Brain microvascular endothelial cell (primary cell): Measurements from ENCODE around the gene IFT88.

Experiments
- DNase-seq: peaks from one replicate; pipeline ENCODE4 v3.0.0-alpha.2; 2020
- H3K27ac ChIP-seq: fragments of 250-450 bp; sonication (Bioruptor Pico); 2 replicates; pipeline ENCODE4 v1.5.1; 2020; ENCODE audit warnings: mild to moderate bottlenecking, moderate library complexity
- H3K27me3 ChIP-seq: fragments of 250-450 bp; sonication (Bioruptor Pico); replicated peaks from 2 replicates; pipeline ENCODE4 v1.5.1; 2020; ENCODE audit warnings: mild to moderate bottlenecking
- H3K36me3 ChIP-seq: fragments of 250-450 bp; sonication (Bioruptor Pico); replicated peaks from 2 replicates; pipeline ENCODE4 v1.5.1; 2020; ENCODE audit warnings: mild to moderate bottlenecking
- H3K4me3 ChIP-seq: 2 replicates; pipeline ENCODE4 v1.5.1; 2011; ENCODE audit warnings: low read depth, mild to moderate bottlenecking, control low read depth, low read length, moderate library complexity
- CTCF ChIP-seq: IDR thresholded peaks from 2 replicates; pipeline ENCODE4 v1.5.1; 2011; ENCODE audit warnings: low read depth, mild to moderate bottlenecking, moderate library complexity, low read length, control low read depth, inconsistent platforms; ENCODE audit errors: missing control alignments
- in situ Hi-C: cut with HindIII; loops from 2 replicates; pipeline ENCODE4 v1.10.0; 2017; ENCODE audit warnings: low sequenced_read_pairs, low pct_ligation_motif_present

Gene IFT88

GRCh38 chr13:20566898-20567874, at the start of gene IFT88:
Gene IFT88, plus strand, starts transcription at chr13:20567157. Its CDS starts 7,229 bp downstream, at chr13:20574386.
- in situ Hi-C loops, result no loop called here
- H3K4me3 ChIP-seq, result peak within 1 kb of the TSS; percentile 74
- H3K27ac ChIP-seq, result peak within 1 kb of the TSS; percentile 91
- TF ChIP-seq CTCF, result no peak
- no peaks in the 10 kb centered on the region for H3K27me3 ChIP-seq
- H3K36me3 ChIP-seq, result no peaks in the 10 kb centered on the region
- DNase-seq, result peak; percentile 81

- no peak overlapping the region for H3K27ac ChIP-seq
- H3K27me3 ChIP-seq, result no peaks in the 10 kb centered on the region
- in situ Hi-C loops, result no loop called here
- no peaks in the 10 kb centered on the region for H3K36me3 ChIP-seq
- no peak overlapping the region for H3K4me3 ChIP-seq
- no peak for TF ChIP-seq CTCF
- no peak for DNase-seq
Measured at GRCh38 chr13:20518660-20519100, 48.3 kb upstream of the IFT88 start.

GRCh38 chr13:20519875-20520274, 47.1 kb upstream of the IFT88 start:
- Histone ChIP-seq H3K27ac (no peak overlapping the region), H3K36me3 (no peaks in the 10 kb centered on the region), H3K27me3 (no peaks in the 10 kb centered on the region), H3K4me3 (no peak overlapping the region)
- no peak for TF ChIP-seq CTCF
- in situ Hi-C loops, result no loop called here
- no peak for DNase-seq

GRCh38 chr13:20521364-20522115, 45.4 kb upstream of the IFT88 start:
- DNase-seq, result no peak
- no peak for TF ChIP-seq CTCF
- Histone ChIP-seq H3K4me3 (no peak overlapping the region), H3K27ac (no peak overlapping the region), H3K36me3 (no peaks in the 10 kb centered on the region), H3K27me3 (no peaks in the 10 kb centered on the region)
- in situ Hi-C loops, result no loop called here

GRCh38 chr13:20525144-20525600, 41.8 kb upstream of the IFT88 start:
- no peak for TF ChIP-seq CTCF
- Histone ChIP-seq H3K27me3 (no peaks in the 10 kb centered on the region), H3K27ac (no peak overlapping the region), H3K36me3 (no peaks in the 10 kb centered on the region), H3K4me3 (peak overlapping the region; percentile 77)
- DNase-seq, result no peak
- in situ Hi-C loops, result no loop called here
